Tibial artery (tissue), 4 donors: Measurements from ENCODE around the gene AP1B1.

ENCODE experiments used
- DNase-seq, 2 donors: peaks; one replicate each; pipeline ENCODE4 v3.0.0-alpha.2; 2019
- H3K27ac ChIP-seq, 2 donors: fragments of 200-600 bp; sonication (generic) in 1 of 2; 1 replicate in 1 of 2; 2 replicates in 1 of 2; pipeline ENCODE4 v1.5.1; 2018 to 2019; ENCODE audit warnings: mild to moderate bottlenecking in 1 of 2
- H3K27me3 ChIP-seq, 2 donors: fragments of 200-600 bp; sonication (generic) in 1 of 2; one replicate each; pipeline versions ENCODE4 v1.5.1 to v1.6.0; 2016 to 2019
- H3K36me3 ChIP-seq, 3 donors: fragments of 200-600 bp; sonication (generic) in 2 of 3; one replicate each; pipeline ENCODE4 v1.5.1; 2016 to 2019; ENCODE audit warnings: mild to moderate bottlenecking in 2 of 3
- H3K4me1 ChIP-seq, 4 donors: fragments of 200-600 bp; sonication (generic) in 2 of 4; 1 replicate in 3 of 4; 2 replicates in 1 of 4; pipeline ENCODE4 v1.5.1; 2016 to 2019
- H3K4me3 ChIP-seq, 2 donors: fragments of 200-600 bp; sonication (generic) in 1 of 2; 1 replicate in 1 of 2; 2 replicates in 1 of 2; pipeline ENCODE4 v1.5.1; 2018 to 2019; ENCODE audit warnings: mild to moderate bottlenecking in 2 of 2
- H3K9me3 ChIP-seq, 3 donors: fragments of 200-600 bp; sonication (generic) in 1 of 3; one replicate each; pipeline ENCODE4 v1.5.1; 2016 to 2019
- intact Hi-C: fragments of 100-400 bp; cut with DNase I; formaldehyde crosslinking; loops from one replicate; pipeline ENCODE4 v1.15.0; 2023; ENCODE audit warnings: low total_unique reads
- TF ChIP-seq, protein P1 (sequence below), 2 experiments: fragments of 200-600 bp in 1 of 2; fragments of 450-650 bp in 1 of 2; IDR thresholded peaks; one replicate each; pipeline ENCODE4 v1.5.1; 2017 to 2019; ENCODE audit warnings: antibody characterized with exemption in 2 of 2, mild to moderate bottlenecking in 1 of 2, moderate library complexity in 1 of 2

AP1B1 gene

DNA sequence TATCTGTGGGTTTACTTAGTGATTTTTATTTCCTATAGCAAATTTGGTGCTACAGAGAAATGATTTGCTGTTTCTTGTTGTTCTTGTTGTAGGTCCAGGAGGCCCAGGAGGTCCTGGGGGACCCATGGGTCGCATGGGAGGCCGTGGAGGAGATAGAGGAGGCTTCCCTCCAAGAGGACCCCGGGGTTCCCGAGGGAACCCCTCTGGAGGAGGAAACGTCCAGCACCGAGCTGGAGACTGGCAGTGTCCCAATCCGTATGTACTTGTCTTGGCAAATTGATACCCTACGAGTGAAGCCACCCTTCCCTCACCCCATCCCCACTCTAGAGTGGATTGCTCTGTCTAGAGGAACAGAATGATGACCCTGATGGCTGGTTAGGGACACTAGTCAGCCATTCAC, 89.7 kb downstream of the AP1B1 start:
- Histone ChIP-seq H3K4me1 (peaks cover 0 to 19% (median 12%) of the 10 kb centered on the region in 4 donors), H3K36me3 (peaks cover 70 to 78% (median 74%) of the 10 kb centered on the region in 3 donors), H3K27me3 (no peaks in the 10 kb centered on the region), H3K27ac (no peak overlapping the region), H3K9me3 (no peaks in the 10 kb centered on the region), H3K4me3 (no peak overlapping the region)
- DNase-seq = no peak
- TF ChIP-seq, protein P1, sequence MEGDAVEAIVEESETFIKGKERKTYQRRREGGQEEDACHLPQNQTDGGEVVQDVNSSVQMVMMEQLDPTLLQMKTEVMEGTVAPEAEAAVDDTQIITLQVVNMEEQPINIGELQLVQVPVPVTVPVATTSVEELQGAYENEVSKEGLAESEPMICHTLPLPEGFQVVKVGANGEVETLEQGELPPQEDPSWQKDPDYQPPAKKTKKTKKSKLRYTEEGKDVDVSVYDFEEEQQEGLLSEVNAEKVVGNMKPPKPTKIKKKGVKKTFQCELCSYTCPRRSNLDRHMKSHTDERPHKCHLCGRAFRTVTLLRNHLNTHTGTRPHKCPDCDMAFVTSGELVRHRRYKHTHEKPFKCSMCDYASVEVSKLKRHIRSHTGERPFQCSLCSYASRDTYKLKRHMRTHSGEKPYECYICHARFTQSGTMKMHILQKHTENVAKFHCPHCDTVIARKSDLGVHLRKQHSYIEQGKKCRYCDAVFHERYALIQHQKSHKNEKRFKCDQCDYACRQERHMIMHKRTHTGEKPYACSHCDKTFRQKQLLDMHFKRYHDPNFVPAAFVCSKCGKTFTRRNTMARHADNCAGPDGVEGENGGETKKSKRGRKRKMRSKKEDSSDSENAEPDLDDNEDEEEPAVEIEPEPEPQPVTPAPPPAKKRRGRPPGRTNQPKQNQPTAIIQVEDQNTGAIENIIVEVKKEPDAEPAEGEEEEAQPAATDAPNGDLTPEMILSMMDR (IDR thresholded peaks at IDR 0.05) = no peak
- intact Hi-C loops = no loop called here

DNA sequence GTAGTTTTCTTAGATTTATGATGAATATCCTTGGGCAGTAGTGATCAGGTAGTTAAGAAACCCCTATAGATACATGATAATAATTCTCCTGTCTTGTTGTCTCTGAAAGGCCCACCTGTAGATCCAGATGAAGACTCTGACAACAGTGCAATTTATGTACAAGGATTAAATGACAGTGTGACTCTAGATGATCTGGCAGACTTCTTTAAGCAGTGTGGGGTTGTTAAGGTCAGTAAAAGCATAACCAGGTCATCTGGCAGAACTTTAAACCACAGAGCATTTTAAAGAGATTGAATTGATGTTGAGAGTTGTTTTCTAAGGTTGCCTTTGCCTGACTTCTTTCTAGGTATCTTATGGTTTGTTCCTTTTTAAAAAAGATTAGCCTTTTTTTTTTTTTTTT, 96.0 kb downstream of the AP1B1 start:
- Histone ChIP-seq H3K4me1 (no peaks in the 10 kb centered on the region), H3K9me3 (no peaks in the 10 kb centered on the region), H3K27ac (no peak overlapping the region), H3K36me3 (peaks cover 93 to 98% (median 97%) of the 10 kb centered on the region in 3 donors), H3K27me3 (no peaks in the 10 kb centered on the region), H3K4me3 (no peak overlapping the region)
- intact Hi-C loops = no loop called here
- DNase-seq = no peak
- TF ChIP-seq, protein P1 (IDR thresholded peaks at IDR 0.05) = no peak

DNA sequence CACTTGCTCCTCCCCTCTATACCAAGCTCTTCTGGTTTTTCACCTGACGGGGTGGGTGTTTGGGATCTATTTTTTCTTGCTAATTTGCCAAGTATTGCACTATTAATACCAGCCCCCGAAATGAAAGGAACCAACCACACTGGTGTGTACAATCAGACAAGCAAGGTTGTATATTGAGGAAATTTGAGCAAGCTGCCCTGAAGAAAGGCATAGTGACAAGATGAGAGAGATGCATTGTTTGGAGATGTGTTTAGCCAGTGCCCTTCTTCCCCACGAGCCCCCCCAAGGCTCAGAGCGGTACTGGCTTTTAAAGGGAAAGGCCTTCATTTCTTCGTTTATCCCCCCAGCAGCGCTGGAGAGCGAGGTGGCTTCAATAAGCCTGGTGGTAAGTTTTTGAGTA, 97.2 kb downstream of the AP1B1 start:
- intact Hi-C loops = no loop called here
- H3K4me1 ChIP-seq = no peaks in the 10 kb centered on the region
- H3K4me3 ChIP-seq = no peak overlapping the region
- DNase-seq = no peak
- H3K27me3 ChIP-seq = no peaks in the 10 kb centered on the region
- H3K27ac ChIP-seq = no peak overlapping the region
- H3K9me3 ChIP-seq = no peaks in the 10 kb centered on the region
- H3K36me3 ChIP-seq = peaks cover 93 to 98% (median 97%) of the 10 kb centered on the region in 3 donors
- TF ChIP-seq, protein P1 (IDR thresholded peaks at IDR 0.05) = no peak

GRCh38 chr22:29290061-29290460, 98.3 kb downstream of the AP1B1 start:
- Histone ChIP-seq H3K4me1 (no peaks in the 10 kb centered on the region), H3K36me3 (peaks cover 93 to 98% (median 97%) of the 10 kb centered on the region in 3 donors), H3K27me3 (no peaks in the 10 kb centered on the region), H3K9me3 (no peaks in the 10 kb centered on the region), H3K27ac (no peak overlapping the region), H3K4me3 (no peak overlapping the region)
- DNase-seq = no peak
- TF ChIP-seq, protein P1 (IDR thresholded peaks at IDR 0.05) = no peak
- intact Hi-C loops = no loop called here

DNA sequence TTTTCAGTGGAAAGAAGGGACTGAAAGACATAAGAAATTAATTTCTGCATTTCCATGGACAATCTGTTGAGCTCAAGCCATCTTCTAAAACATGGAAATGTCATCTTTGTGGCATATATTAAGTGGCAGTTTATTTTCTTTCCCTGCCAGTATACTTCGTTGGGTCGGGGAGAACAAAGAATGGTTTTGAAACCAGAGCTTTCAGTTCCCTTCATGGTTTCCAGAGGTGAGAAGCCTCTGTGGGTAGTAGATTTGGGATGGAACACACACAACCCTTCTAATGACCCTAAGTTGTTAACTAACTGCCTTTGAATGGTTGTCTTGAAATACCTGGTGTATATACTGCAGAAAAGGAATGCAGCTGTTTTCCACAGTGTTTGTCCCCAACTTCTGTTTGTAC, 99.5 kb downstream of the AP1B1 start:
- Histone ChIP-seq H3K27me3 (no peaks in the 10 kb centered on the region), H3K36me3 (peaks cover 93 to 98% (median 97%) of the 10 kb centered on the region in 3 donors), H3K4me1 (no peaks in the 10 kb centered on the region), H3K27ac (no peak overlapping the region), H3K9me3 (no peaks in the 10 kb centered on the region), H3K4me3 (no peak overlapping the region)
- DNase-seq = no peak
- intact Hi-C loops = no loop called here
- TF ChIP-seq, protein P1 (IDR thresholded peaks at IDR 0.05) = no peak

GRCh38 chr22:29284196-29284595, 104.2 kb downstream of the AP1B1 start:
- H3K9me3 ChIP-seq = no peaks in the 10 kb centered on the region
- intact Hi-C loops = no loop called here
- DNase-seq = no peak
- no peaks in the 10 kb centered on the region for H3K27me3 ChIP-seq
- H3K27ac ChIP-seq = no peak overlapping the region
- no peaks in the 10 kb centered on the region for H3K4me1 ChIP-seq
- TF ChIP-seq, protein P1 (IDR thresholded peaks at IDR 0.05) = no peak
- peaks cover 92 to 100% (median 95%) of the 10 kb centered on the region in 3 donors for H3K36me3 ChIP-seq
- no peak overlapping the region for H3K4me3 ChIP-seq
